HG02678 (cell line): ENCODE results near the gene ASCC1.

ENCODE experiments used
- ATAC-seq: cut with Tn5 transposase; IDR thresholded peaks from one replicate; pipeline ENCODE4 v1.9.1; 2021; ENCODE audit warnings: mild to moderate bottlenecking, moderate library complexity; ENCODE audit not compliant: unreplicated experiment

Gene ASCC1

GRCh38 chr10:72105098-72105475 lies 111.0 kb downstream of the ASCC1 start:
- no peak for ATAC-seq

- no peak for ATAC-seq
Observed at GRCh38 chr10:72104472-72105097, 111.5 kb downstream of the ASCC1 start.

- no peak for ATAC-seq
Observed at GRCh38 chr10:72099600-72099921, 116.5 kb downstream of the ASCC1 start.

GRCh38 chr10:72098836-72099599 lies 117.1 kb downstream of the ASCC1 start:
- ATAC-seq, result no peak

GRCh38 chr10:72098301-72098835 lies 117.7 kb downstream of the ASCC1 start:
- no peak for ATAC-seq

- no peak for ATAC-seq
Observed at GRCh38 chr10:72097448-72098300, 118.4 kb downstream of the ASCC1 start.

- ATAC-seq, result no peak
Observed at GRCh38 chr10:72096115-72097000, 119.7 kb downstream of the ASCC1 start.

- no peak for ATAC-seq
Observed at GRCh38 chr10:72095195-72095594, 120.9 kb downstream of the ASCC1 start.

- ATAC-seq, result no peak
Observed at GRCh38 chr10:72094574-72094973, 121.5 kb downstream of the ASCC1 start.

- ATAC-seq, result no peak
Observed at GRCh38 chr10:72093450-72093849, 122.6 kb downstream of the ASCC1 start.

GRCh38 chr10:72092987-72093386 lies 123.1 kb downstream of the ASCC1 start:
- ATAC-seq, result no peak

GRCh38 chr10:72092171-72092924 lies 123.7 kb downstream of the ASCC1 start:
- ATAC-seq, result no peak

- no peak for ATAC-seq
Observed at GRCh38 chr10:72090326-72090725, 125.8 kb downstream of the ASCC1 start.

- ATAC-seq, result no peak
Observed at GRCh38 chr10:72089618-72090017, 126.5 kb downstream of the ASCC1 start.

- ATAC-seq, result no peak
Observed at GRCh38 chr10:72088889-72089575, 127.0 kb downstream of the ASCC1 start.

GRCh38 chr10:72087969-72088888 lies 127.8 kb downstream of the ASCC1 start, which contains the start of gene SPOCK2:
TSS of gene SPOCK2 (minus strand) at chr10:72088551. CDS start at chr10:72088328, 223 bp downstream.
- no peak for ATAC-seq

- no peak for ATAC-seq
Observed at GRCh38 chr10:72087392-72087968, 128.6 kb downstream of the ASCC1 start.
